NCI-H2107 treated with DMSO at 0.1 percent for 48 hours (cell line): ENCODE results near the gene PLCL1.

ENCODE experiments used
- DNase-seq: peaks from one replicate; lab custom pipeline; 2025; ENCODE audit not compliant: unreplicated experiment; lab: John Stamatoyannopoulos, UW

PLCL1 gene

DNA sequence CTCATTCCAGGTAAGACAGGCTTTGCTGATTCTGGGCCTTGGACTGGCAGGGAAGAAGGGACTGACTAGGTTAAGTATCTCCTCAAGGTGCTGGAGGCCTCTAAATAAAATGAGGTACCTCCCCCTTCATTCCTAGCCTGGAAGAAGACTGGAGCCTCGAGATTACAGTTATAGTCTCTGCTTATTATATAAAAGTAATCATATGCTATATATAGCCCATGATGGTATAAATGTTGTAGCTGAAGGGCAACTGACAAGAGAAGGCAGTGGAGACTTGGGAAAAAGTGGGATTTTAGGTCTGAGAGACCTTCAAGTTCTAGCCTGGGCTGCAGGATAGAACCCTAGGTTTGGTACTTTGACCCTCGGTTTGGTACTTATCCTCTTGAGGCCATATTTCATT is 248.3 kb downstream of the PLCL1 start:
- no peak for DNase-seq

- no peak for DNase-seq
Measured at GRCh38 chr2:198053148-198053547, 248.8 kb downstream of the PLCL1 start.

GRCh38 chr2:198053776-198054175 is 249.4 kb downstream of the PLCL1 start:
- DNase-seq: no peak

DNA sequence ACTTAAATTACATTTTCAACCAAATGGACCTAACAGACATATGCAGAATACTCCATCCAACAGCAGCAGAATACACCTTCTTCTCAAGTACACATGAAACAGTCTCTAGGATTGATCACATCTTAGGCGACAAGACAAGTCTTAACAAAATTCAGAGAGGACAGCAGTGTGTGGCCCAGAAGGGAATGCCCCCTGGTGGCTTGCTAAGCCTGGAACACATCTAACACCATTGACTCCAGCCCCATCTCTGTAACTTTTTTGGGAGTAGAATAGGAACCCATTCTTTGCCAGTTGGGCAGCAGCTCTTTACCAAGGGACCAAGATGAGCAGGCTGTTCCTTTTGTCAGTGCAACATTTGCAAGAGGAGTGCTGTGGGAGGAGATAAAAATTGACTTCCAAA is 249.9 kb downstream of the PLCL1 start:
- no peak for DNase-seq

GRCh38 chr2:198055716-198056115 is 251.3 kb downstream of the PLCL1 start:
- DNase-seq: no peak

GRCh38 chr2:198056836-198057235 is 252.4 kb downstream of the PLCL1 start:
- DNase-seq: no peak

- no peak for DNase-seq
Measured at GRCh38 chr2:198059800-198060199, 255.4 kb downstream of the PLCL1 start.

DNA sequence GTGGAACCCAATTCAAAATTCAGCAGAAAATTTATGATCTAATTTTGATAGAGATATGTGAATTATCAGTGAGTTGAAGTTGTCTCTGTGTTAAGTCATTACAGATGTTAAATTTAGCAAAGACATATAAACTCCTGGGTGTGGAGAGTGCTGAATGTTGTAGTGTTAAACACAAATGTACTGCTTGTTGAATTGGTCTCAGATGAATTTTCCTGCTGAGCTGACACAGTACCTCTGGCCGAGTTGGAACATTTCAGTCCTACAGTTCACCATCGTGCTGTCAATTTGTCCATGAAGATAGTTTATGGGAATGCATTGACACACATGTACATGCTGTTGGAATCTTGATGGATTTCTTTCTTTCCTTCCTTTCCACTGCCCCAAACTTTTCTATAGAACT is 255.9 kb downstream of the PLCL1 start:
- no peak for DNase-seq

- no peak for DNase-seq
Measured at GRCh38 chr2:198062826-198063225, 258.4 kb downstream of the PLCL1 start.

GRCh38 chr2:198063242-198063641 is 258.8 kb downstream of the PLCL1 start:
- no peak for DNase-seq

DNA sequence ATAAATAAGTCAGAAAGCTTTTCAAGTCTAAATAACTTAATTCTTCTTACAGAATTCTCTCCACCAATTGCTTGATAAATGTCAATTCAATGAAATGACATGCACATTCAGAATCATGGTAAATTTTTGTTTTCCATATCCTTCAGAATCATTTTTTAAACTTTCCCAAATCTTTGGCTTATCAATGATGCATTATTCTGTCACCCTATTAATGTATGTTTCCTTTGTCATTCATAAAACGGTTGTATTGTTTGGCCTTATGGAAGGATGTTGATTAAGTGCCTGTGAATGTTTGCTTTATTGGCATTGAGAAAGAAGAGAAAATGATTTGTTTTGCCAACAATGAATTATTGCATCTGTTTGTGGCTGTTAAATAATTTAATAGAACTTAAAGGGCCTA is 260.9 kb downstream of the PLCL1 start:
- no peak for DNase-seq

GRCh38 chr2:198066597-198066996 is 262.2 kb downstream of the PLCL1 start:
- no peak for DNase-seq

DNA sequence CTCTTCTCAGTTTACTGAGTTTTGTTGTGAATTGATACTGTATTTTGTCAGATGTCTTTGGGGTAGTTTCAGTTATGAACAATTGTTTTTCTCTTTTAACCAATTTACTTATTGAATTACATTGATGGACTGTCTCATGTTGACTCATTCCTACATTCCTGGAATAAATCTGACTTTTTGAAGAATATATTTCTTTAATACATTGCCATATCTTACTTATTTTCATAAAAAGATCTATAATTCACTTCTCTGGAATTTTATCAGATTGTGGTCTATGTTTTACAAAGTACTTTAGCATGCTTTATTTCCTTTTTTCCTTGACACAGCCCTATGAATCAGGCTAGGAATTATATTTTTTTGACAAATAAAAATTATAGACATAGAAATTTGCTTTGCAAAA is 268.3 kb downstream of the PLCL1 start:
- no peak for DNase-seq

DNA sequence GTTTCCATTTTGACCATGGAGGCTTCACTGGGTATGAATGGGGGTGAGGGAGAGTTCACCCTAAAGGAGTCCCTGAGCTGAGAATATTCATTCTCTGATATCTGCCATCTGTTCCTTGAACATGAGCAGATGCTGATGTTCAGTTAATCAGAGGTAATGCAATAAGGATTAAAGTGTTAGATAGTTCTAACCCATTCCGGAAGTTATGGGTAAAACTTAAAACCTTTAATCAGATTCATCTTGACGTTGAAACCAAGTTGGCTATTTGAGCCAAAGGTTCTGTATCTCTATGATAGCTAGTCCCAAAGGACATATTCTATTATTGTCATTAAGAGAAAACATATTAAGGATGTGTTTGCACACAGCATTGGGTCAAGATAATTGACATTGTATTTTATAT is 268.9 kb downstream of the PLCL1 start:
- no peak for DNase-seq

DNA sequence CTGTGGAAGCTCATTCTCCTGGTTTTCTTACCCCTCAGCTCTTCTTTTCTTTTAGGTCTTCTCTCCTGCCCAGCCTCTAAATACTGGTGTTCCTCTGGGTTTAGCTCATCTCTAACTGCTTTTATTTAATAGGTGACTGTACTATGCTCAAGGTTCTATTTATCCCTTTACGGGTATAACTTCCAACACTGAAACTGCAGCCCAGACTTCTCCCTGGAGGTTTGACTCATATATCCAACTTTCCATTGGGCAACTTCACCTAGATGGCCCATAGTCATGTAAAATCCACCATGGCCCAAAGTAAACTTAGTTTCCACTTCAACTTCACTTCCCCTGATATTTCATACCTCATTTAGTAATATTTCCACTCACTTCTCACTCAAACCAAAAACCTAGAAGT is 273.1 kb downstream of the PLCL1 start:
- no peak for DNase-seq

GRCh38 chr2:198080879-198081765 is 276.7 kb downstream of the PLCL1 start:
- no peak for DNase-seq

- no peak for DNase-seq
Measured at GRCh38 chr2:198084156-198084555, 279.8 kb downstream of the PLCL1 start.

DNA sequence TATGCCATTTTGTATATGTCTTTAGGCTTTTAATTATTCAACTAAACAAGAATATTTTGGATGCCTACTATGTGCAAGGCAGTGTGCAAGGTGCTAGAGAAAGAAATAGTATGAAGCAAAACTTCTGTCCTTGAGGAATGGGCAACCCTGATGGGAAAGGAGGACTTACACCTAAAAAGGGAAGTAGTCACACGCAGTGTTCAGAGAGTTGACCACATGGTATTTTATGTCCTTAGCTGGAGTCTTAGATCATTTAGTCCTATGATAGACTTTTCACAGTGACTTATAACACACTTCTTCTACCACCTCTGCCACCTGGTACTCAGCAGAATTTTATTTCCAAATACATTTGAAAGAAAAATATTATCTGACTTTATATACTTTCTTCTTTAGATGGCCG is 291.6 kb downstream of the PLCL1 start:
- no peak for DNase-seq

DNA sequence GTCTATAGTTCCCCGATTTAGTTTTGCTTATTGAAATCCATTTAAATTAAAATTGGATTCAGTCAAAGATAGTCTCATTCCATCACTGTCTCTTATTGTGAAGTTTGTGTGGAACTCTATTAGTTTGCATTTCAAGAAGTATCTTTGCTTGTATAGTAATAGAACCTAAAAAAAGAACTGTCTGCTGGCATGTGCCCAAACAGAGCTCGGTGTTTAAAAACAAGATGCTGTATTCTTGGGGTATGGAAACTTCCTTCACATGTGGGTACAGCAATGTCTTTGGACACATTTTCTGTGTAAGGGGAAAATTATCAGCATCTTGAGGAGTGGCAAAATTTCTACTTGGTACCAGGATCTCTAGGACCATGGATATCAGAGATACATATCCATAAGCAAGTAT is 292.6 kb downstream of the PLCL1 start:
- no peak for DNase-seq

GRCh38 chr2:198097630-198098029 is 293.2 kb downstream of the PLCL1 start:
- DNase-seq: no peak

GRCh38 chr2:198098386-198098785 is 294.0 kb downstream of the PLCL1 start:
- DNase-seq: no peak

- no peak for DNase-seq
Measured at GRCh38 chr2:198098918-198099317, 294.5 kb downstream of the PLCL1 start.

- no peak for DNase-seq
Measured at GRCh38 chr2:198100346-198100745, 296.0 kb downstream of the PLCL1 start.
